OCI-LY7 (cell line): ENCODE results near the gene PCARE. TPM values are rescaled to one million over a fixed set of nuclear protein-coding genes. Genes with fewer than 3 reads are reported as not detected.

Experiments
- BruUV-seq: library from RNA; stranded (reverse); fragments of 400-500 nt; replicated peaks from 2 replicates; lab custom pipeline; 2021; lab: Mats Ljungman, UMichigan
- CTCF ChIA-PET: fragments of 300-600 bp; sonication (Branson Sonifier 250); formaldehyde crosslinking; loops from one replicate; lab custom pipeline; 2022; ENCODE audit warnings: antibody characterized with exemption; ENCODE audit not compliant: unreplicated experiment; lab: Charles Lee
- POLR2A ChIA-PET: fragments of 300-600 bp; sonication (Branson Sonifier 250); formaldehyde crosslinking; loops from one replicate; lab custom pipeline; 2022; ENCODE audit warnings: antibody characterized with exemption; lab: Charles Lee
- DNase-seq: peaks from one replicate; pipeline ENCODE4 v3.0.0-alpha.2; 2015; ENCODE audit warnings: low spot score
- H2AFZ ChIP-seq: fragments of 200-600 bp; sonication (generic), shearing (Covaris generic); 2 replicates; pipeline ENCODE4 v1.6.1; 2014; ENCODE audit warnings: mild to moderate bottlenecking, antibody characterized with exemption, low read length, moderate library complexity
- H3K27ac ChIP-seq: fragments of 200-600 bp; sonication (generic); 2 replicates; pipeline ENCODE4 v1.5.1; 2014; ENCODE audit warnings: mixed run types, low read depth, mild to moderate bottlenecking, moderate library complexity, low read length, inconsistent platforms; ENCODE audit not compliant: poor library complexity, severe bottlenecking
- H3K36me3 ChIP-seq: fragments of 200-600 bp; sonication (generic); 2 replicates; pipeline ENCODE4 v1.6.1; 2014; ENCODE audit warnings: mild to moderate bottlenecking, antibody characterized with exemption, low read length, moderate library complexity, mixed read lengths; ENCODE audit not compliant: insufficient read depth
- H3K4me1 ChIP-seq: fragments of 200-600 bp; sonication (generic); 2 replicates; pipeline ENCODE4 v1.5.1; 2014; ENCODE audit warnings: mild to moderate bottlenecking, low read length; ENCODE audit not compliant: insufficient read depth, poor library complexity, severe bottlenecking
- H3K4me2 ChIP-seq: fragments of 200-600 bp; sonication (generic); 2 replicates; pipeline ENCODE4 v1.6.1; 2014; ENCODE audit warnings: mild to moderate bottlenecking, low read length
- H3K4me3 ChIP-seq: fragments of 200-600 bp; sonication (generic); 2 replicates; pipeline ENCODE4 v1.5.1; 2014; ENCODE audit warnings: mild to moderate bottlenecking, low read depth, low read length; ENCODE audit not compliant: poor library complexity, severe bottlenecking
- H3K79me2 ChIP-seq: fragments of 200-600 bp; sonication (generic); 2 replicates; pipeline ENCODE4 v1.6.1; 2016; ENCODE audit warnings: low read depth, mild to moderate bottlenecking, low read length, moderate library complexity, mixed read lengths; ENCODE audit not compliant: insufficient read depth
- H3K9me2 ChIP-seq: fragments of 200-600 bp; sonication (generic); 2 replicates; pipeline ENCODE4 v1.6.1; 2016; ENCODE audit warnings: mild to moderate bottlenecking, low read length, mixed read lengths; ENCODE audit not compliant: insufficient read depth
- H3K9me3 ChIP-seq: fragments of 200-600 bp; sonication (generic); 2 replicates; pipeline ENCODE4 v1.6.1; 2014; ENCODE audit warnings: mild to moderate bottlenecking, mixed run types, low read length, mixed read lengths
- H4K20me1 ChIP-seq: fragments of 200-600 bp; sonication (generic); 2 replicates; pipeline ENCODE4 v1.6.1; 2014; ENCODE audit warnings: mild to moderate bottlenecking, antibody characterized with exemption, low read length, moderate library complexity, mixed read lengths; ENCODE audit not compliant: insufficient read depth
- EZH2phosphoT487 ChIP-seq: fragments of 200-600 bp; sonication (generic); IDR thresholded peaks from 2 replicates; pipeline ENCODE4 v1.6.1; 2018; ENCODE audit warnings: low read depth, borderline replicate concordance, mild to moderate bottlenecking, mixed run types, antibody characterized with exemption, low read length, moderate library complexity, mixed read lengths
- intact Hi-C: fragments of 100-400 bp; cut with micrococcal nuclease; formaldehyde crosslinking; loops from one replicate; pipeline ENCODE4 v1.10.0; 2022; ENCODE audit not compliant: unreplicated experiment
- total RNA-seq, 2 experiments: library from RNA; depleted of rRNA in 1 of 2; stranded (reverse); fragments of >200 nt in 1 of 2; shearing (Covaris generic) in 1 of 2; gene quantifications; 2 replicates each; pipeline ENCODE4 v1.2.3, GENCODE V29; 2014 to 2022
- TF ChIP-seq, protein P1 (sequence below): fragments of 200-600 bp; sonication (generic); conservative IDR thresholded peaks from 2 replicates; pipeline ENCODE4 v1.5.1; 2014; ENCODE audit warnings: mild to moderate bottlenecking, antibody characterized with exemption, low read length, moderate library complexity, mixed read lengths

Gene PCARE
- total RNA-seq, 2 experiments from 2014 or later = not detected

- Histone ChIP-seq H3K36me3 (no peaks in the 10 kb centered on the region), H3K4me2 (no peak overlapping the region), H3K79me2 (no peaks in the 10 kb centered on the region), H3K9me2 (no peaks in the 10 kb centered on the region), H3K27ac (no peak overlapping the region), H2AFZ (no peak overlapping the region), H3K4me3 (no peak overlapping the region), H4K20me1 (no peaks in the 10 kb centered on the region), H3K9me3 (no peaks in the 10 kb centered on the region), H3K4me1 (no peaks in the 10 kb centered on the region)
- POLR2A ChIA-PET = no interaction called here
- no TSS peak for BruUV-seq
- CTCF ChIA-PET = no interaction called here
- TF ChIP-seq EZH2phosphoT487 = no peak
- no peak for DNase-seq
- intact Hi-C loops = no loop called here
These were observed 12.7 kb downstream of the PCARE start for GRCh38 chr2:29061616-29062015.

DNA sequence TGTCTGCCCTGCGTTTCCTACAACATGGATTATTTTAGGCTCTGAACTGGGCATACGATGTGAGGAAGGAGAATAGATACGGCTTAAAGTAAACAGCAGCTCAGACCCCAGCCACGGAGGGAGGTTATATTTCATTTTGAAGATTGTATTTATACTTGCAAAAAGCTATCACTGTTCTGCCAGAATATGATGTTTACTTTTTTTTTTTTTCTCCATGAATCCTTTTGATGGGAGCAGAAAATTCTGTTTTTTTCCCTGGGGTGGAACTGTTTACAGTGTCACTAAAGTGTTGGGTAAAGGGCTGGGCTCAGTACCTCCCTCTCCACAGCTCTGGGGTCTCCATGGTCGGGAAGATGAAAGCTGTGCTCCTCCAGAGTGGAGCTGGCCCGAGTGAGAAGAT lies 13.1 kb downstream of the PCARE start:
- ChIA-PET CTCF (no interaction called here), POLR2A (no interaction called here)
- H4K20me1 ChIP-seq = no peaks in the 10 kb centered on the region

DNA sequence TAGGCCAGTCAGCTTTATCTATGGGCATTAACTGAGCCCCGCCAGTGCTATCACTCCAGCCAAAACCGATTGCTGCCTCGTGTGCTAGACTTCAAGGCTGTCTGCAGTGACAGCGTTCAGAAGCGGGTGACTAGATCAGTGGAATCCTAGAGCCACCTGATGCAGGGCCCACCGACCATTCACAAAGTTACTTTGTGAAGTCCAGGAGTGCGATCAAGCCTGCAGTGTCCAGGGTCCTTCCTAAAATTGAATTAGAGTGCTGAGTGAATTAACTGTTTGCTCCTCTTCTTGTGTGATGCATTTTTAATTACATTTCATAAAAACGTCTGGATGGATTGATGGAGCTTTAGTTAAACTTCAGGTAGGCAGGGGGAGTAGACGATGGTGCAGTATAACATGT lies 13.9 kb downstream of the PCARE start:
- no peaks in the 10 kb centered on the region for H3K79me2 ChIP-seq
- no peak for TF ChIP-seq EZH2phosphoT487
- TF ChIP-seq, protein P1, sequence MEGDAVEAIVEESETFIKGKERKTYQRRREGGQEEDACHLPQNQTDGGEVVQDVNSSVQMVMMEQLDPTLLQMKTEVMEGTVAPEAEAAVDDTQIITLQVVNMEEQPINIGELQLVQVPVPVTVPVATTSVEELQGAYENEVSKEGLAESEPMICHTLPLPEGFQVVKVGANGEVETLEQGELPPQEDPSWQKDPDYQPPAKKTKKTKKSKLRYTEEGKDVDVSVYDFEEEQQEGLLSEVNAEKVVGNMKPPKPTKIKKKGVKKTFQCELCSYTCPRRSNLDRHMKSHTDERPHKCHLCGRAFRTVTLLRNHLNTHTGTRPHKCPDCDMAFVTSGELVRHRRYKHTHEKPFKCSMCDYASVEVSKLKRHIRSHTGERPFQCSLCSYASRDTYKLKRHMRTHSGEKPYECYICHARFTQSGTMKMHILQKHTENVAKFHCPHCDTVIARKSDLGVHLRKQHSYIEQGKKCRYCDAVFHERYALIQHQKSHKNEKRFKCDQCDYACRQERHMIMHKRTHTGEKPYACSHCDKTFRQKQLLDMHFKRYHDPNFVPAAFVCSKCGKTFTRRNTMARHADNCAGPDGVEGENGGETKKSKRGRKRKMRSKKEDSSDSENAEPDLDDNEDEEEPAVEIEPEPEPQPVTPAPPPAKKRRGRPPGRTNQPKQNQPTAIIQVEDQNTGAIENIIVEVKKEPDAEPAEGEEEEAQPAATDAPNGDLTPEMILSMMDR = no peak
- H3K27ac ChIP-seq = no peak overlapping the region
- H4K20me1 ChIP-seq = no peaks in the 10 kb centered on the region
- H3K36me3 ChIP-seq = no peaks in the 10 kb centered on the region
- ChIA-PET POLR2A (no interaction called here), CTCF (no interaction called here)
- no peaks in the 10 kb centered on the region for H3K9me2 ChIP-seq
- no peak overlapping the region for H2AFZ ChIP-seq
- no peaks in the 10 kb centered on the region for H3K4me1 ChIP-seq
- BruUV-seq = no TSS peak
- no peaks in the 10 kb centered on the region for H3K9me3 ChIP-seq
- no peak for DNase-seq
- H3K4me2 ChIP-seq = no peak overlapping the region
- intact Hi-C loops = no loop called here
- H3K4me3 ChIP-seq = no peak overlapping the region

More for the DNA sequence above, 13.1 kb downstream of the PCARE start:
- Histone ChIP-seq H2AFZ (no peak overlapping the region), H3K9me2 (no peaks in the 10 kb centered on the region), H3K4me2 (no peak overlapping the region), H3K79me2 (no peaks in the 10 kb centered on the region), H3K9me3 (no peaks in the 10 kb centered on the region), H3K36me3 (no peaks in the 10 kb centered on the region), H3K4me3 (no peak overlapping the region), H3K27ac (no peak overlapping the region), H3K4me1 (no peaks in the 10 kb centered on the region)
- intact Hi-C loops = no loop called here
- TF ChIP-seq, protein P1 = no peak
- no peak for DNase-seq
- no TSS peak for BruUV-seq
